ENCODE results near the gene IFIT1.
"Not testable (repeated sequence)": the region's sequence is repeated elsewhere in the genome, so short reads cannot be mapped to it uniquely, and the experiment has no call there.

Gene IFIT1

GRCh38 chr10:89364531-89364930 lies 27.9 kb upstream of the IFIT1 start:
- DNase-seq (ENCODE audit: low spot score), result no peak

- DNase-seq (ENCODE audit: low spot score), result no peak
These were observed 24.9 kb upstream of the IFIT1 start for GRCh38 chr10:89367529-89367928.

GRCh38 chr10:89368129-89368528 lies 24.3 kb upstream of the IFIT1 start:
- DNase-seq (ENCODE audit: low spot score), result no peak

- DNase-seq (ENCODE audit: low spot score), result peak; percentile 22
These were observed 23.0 kb upstream of the IFIT1 start for GRCh38 chr10:89369156-89370105.

- DNase-seq (ENCODE audit: low spot score), result no peak
These were observed 21.3 kb upstream of the IFIT1 start for GRCh38 chr10:89371079-89371478.

GRCh38 chr10:89371987-89372386 lies 20.4 kb upstream of the IFIT1 start:
- no peak for DNase-seq (ENCODE audit: low spot score)

- DNase-seq (ENCODE audit: low spot score), result no peak
These were observed 18.3 kb upstream of the IFIT1 start for GRCh38 chr10:89373916-89374711.

- DNase-seq (ENCODE audit: low spot score), result no peak
These were observed 17.7 kb upstream of the IFIT1 start for GRCh38 chr10:89374713-89375141.

GRCh38 chr10:89377705-89378637 lies 14.5 kb upstream of the IFIT1 start, which contains the start of gene IFIT1B:
TSS of gene IFIT1B (plus strand) at chr10:89378056. CDS start at chr10:89378136, 80 bp downstream.
- DNase-seq (ENCODE audit: low spot score), result no peak

GRCh38 chr10:89379103-89379502 lies 13.3 kb upstream of the IFIT1 start:
- no peak for DNase-seq (ENCODE audit: low spot score)

- no peak for DNase-seq (ENCODE audit: low spot score)
These were observed 9.7 kb upstream of the IFIT1 start for GRCh38 chr10:89382757-89383156.

GRCh38 chr10:89384474-89385340 lies 7.7 kb upstream of the IFIT1 start:
- no peak for DNase-seq (ENCODE audit: low spot score)

- no peak for DNase-seq (ENCODE audit: low spot score)
These were observed 3.6 kb upstream of the IFIT1 start for GRCh38 chr10:89388806-89389205.

- DNase-seq (ENCODE audit: low spot score), result no peak
These were observed 3.2 kb upstream of the IFIT1 start for GRCh38 chr10:89389254-89389653.

GRCh38 chr10:89390476-89391225 lies 1.8 kb upstream of the IFIT1 start:
- DNase-seq (ENCODE audit: low spot score), result no peak

- not testable (repeated sequence) for DNase-seq (ENCODE audit: low spot score)
These were observed 1.2 kb upstream of the IFIT1 start for GRCh38 chr10:89391226-89391576.

- DNase-seq (ENCODE audit: low spot score), result no peak
These were observed 551 bp downstream of the IFIT1 start for GRCh38 chr10:89392974-89393373.

GRCh38 chr10:89393898-89394297 lies 1.5 kb downstream of the IFIT1 start:
- DNase-seq (ENCODE audit: low spot score), result no peak

GRCh38 chr10:89395141-89395540 lies 2.7 kb downstream of the IFIT1 start:
- no peak for DNase-seq (ENCODE audit: low spot score)

All from germinal center (tissue), 1 donor.